ENCODE measurements around the gene LDAF1. TPM values are rescaled to one million over a fixed set of nuclear protein-coding genes. Genes with fewer than 3 reads are reported as not detected.

Gene LDAF1
- total RNA-seq, 1 experiment from 2014 or later: 18.7 TPM

DNA sequence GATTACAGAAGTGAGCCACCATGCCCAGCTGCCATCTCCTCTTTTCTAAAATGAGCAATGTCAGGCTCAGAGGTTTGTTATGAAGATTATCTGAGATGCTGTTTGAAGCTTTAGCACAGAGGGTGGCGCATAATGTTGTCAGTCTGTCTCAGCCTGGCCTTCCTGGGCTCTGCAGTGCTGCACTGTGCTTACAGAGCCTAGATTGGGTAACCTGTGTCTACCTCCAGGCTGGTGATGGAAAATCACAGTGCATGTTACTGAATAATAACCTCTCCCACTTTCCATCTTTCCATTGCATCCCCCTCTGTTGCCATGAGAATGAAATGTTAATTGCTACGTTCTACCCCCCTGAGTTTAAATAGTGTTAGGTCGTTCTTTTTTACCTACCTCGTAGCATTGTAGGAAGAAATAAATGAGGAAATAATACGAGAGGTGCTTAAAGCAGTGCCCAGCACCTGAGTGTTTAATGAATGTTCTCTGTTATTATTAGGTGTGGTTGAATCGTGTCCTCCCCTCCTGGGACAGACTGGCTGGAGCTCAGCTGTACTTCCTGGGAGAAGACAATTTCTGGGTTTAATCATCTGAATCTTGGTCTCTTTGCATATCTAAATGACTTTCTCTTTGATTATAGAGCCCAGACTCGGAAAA is 6.2 kb downstream of the LDAF1 start:
- H2AK5ac ChIP-seq (ENCODE audit: insufficient read length, low read length): no peak overlapping the region
- peaks cover 4 to 7% of the 10 kb centered on the region in 2 experiments for H3K4me1 Mint-ChIP-seq
- no peak overlapping the region for H4K8ac ChIP-seq (replicated peaks; ENCODE audit: insufficient read length, low read depth, low read length)
- no peaks in the 10 kb centered on the region for H4K20me1 ChIP-seq (ENCODE audit: control insufficient read depth, insufficient read depth, insufficient read length)
- H3K4ac ChIP-seq (ENCODE audit: low read depth, low read length): no peak overlapping the region
- H3T11ph ChIP-seq (ENCODE audit: low read length): no peak overlapping the region
- H3K27me3 Mint-ChIP-seq (ENCODE audit: low read depth): no peaks in the 10 kb centered on the region
- no peak overlapping the region for H3K56ac ChIP-seq (ENCODE audit: insufficient read length, low read depth, low read length)
- no peaks in the 10 kb centered on the region for H3K9me3 ChIP-seq (ENCODE audit: control insufficient read depth, low read depth, low read length)
- H3K79me2 ChIP-seq (ENCODE audit: insufficient read depth, low read length): no peaks in the 10 kb centered on the region
- no peaks in the 10 kb centered on the region for H3K9me3 Mint-ChIP-seq
- H2BK120ac ChIP-seq (ENCODE audit: low read depth, low read length, poor library complexity, severe bottlenecking): no peak overlapping the region
- peak overlapping the region in 1 of 3 experiments; percentile 28; a peak in 2 of 7 replicates for H3K27ac Mint-ChIP-seq
- no peak overlapping the region for H3K9ac ChIP-seq (ENCODE audit: extremely low read depth, insufficient read length, low read length)
- H3K23ac ChIP-seq (ENCODE audit: insufficient read length, low read depth, low read length): no peak overlapping the region
- no peak overlapping the region for H4K5ac ChIP-seq (ENCODE audit: insufficient read length, low read depth, low read length)
- peaks cover 23 to 62% (median 55%) of the 10 kb centered on the region in 3 experiments; a peak in 6 of 7 replicates for H3K36me3 Mint-ChIP-seq (ENCODE audit: insufficient read depth in 1 of 3, low read depth in 3 of 3)
- H3K27me3 ChIP-seq (ENCODE audit: insufficient read depth, low read length): no peaks in the 10 kb centered on the region
- H2BK5ac ChIP-seq (ENCODE audit: insufficient read length, low read length): no peak overlapping the region
- no peak for DNase-seq
- no peaks in the 10 kb centered on the region for H3K79me1 ChIP-seq (ENCODE audit: insufficient read depth, low read depth, low read length, poor library complexity, severe bottlenecking)
- no peak overlapping the region for H2BK20ac ChIP-seq (ENCODE audit: low read depth, low read length, poor library complexity, severe bottlenecking)
- TF ChIP-seq, protein P1, sequence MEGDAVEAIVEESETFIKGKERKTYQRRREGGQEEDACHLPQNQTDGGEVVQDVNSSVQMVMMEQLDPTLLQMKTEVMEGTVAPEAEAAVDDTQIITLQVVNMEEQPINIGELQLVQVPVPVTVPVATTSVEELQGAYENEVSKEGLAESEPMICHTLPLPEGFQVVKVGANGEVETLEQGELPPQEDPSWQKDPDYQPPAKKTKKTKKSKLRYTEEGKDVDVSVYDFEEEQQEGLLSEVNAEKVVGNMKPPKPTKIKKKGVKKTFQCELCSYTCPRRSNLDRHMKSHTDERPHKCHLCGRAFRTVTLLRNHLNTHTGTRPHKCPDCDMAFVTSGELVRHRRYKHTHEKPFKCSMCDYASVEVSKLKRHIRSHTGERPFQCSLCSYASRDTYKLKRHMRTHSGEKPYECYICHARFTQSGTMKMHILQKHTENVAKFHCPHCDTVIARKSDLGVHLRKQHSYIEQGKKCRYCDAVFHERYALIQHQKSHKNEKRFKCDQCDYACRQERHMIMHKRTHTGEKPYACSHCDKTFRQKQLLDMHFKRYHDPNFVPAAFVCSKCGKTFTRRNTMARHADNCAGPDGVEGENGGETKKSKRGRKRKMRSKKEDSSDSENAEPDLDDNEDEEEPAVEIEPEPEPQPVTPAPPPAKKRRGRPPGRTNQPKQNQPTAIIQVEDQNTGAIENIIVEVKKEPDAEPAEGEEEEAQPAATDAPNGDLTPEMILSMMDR (conservative IDR thresholded peaks at IDR 0.05): no peak
- no peak overlapping the region for H2AFZ ChIP-seq (ENCODE audit: low read length)
- H3K23me2 ChIP-seq (ENCODE audit: insufficient read length, low read depth, low read length, poor library complexity, severe bottlenecking): peaks cover 2% of the 10 kb centered on the region
- H3K4me1 ChIP-seq (ENCODE audit: insufficient read depth, low read length): no peaks in the 10 kb centered on the region
- no peak overlapping the region for H3K27ac ChIP-seq (ENCODE audit: insufficient read length, low read depth, low read length)
- H3K14ac ChIP-seq (ENCODE audit: insufficient read depth, low read length): no peak overlapping the region
- H3K4me2 ChIP-seq (ENCODE audit: insufficient read depth, insufficient read length, low read length): no peak overlapping the region
- H2BK12ac ChIP-seq (ENCODE audit: insufficient read length, low read depth, low read length): no peak overlapping the region
- no CpG with 5 or more reads among the region's 7 CpGs for WGBS (ENCODE audit: extremely low coverage, insufficient read length, low lambda C conversion rate)
- no peak overlapping the region for H4K91ac ChIP-seq (ENCODE audit: insufficient read length, low read depth, low read length)
- H3K4me3 Mint-ChIP-seq: no peak overlapping the region
- no peak overlapping the region for H2BK15ac ChIP-seq (ENCODE audit: low read depth, low read length)
- H3K18ac ChIP-seq (ENCODE audit: insufficient read length, low read depth, low read length): no peak overlapping the region
